ENCODE data around the gene PLEKHD1. TPM values are rescaled to one million over a fixed set of nuclear protein-coding genes. Genes with fewer than 3 reads are reported as not detected.

The PLEKHD1 gene
- total RNA-seq, 1 experiment from 2014 or later = not detected

DNA sequence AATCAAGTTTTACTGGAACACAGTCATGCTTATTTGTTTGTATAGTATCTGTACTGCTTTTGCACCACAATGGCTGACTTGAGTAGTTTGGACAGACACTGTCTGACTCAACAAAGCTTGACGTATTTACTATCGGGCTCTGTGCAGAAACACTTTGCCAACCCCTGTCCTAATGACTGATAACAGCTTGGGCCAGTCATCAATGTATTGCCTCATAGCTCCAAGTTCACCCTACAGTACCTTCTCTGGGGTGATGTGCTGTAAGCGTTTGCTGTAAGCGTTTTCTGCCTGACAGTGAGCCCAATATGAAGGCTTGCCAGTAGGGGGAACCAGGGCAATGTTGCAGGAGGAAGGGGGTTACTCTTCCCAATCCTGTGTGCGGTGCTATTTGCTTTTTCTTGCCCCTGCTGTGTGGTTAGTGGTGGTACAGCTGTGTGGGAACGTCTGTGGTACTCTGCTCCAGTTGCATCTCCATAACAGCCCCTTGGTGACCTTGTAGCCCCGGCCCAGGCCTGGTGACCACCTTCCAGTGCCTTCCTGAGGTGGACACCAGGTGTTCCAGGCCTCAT is 95.6 kb downstream of the PLEKHD1 start:
- peak; percentile 59 for DNase-seq
- no peaks in the 10 kb centered on the region for H3K27me3 ChIP-seq
- H3K36me3 ChIP-seq = no peaks in the 10 kb centered on the region
- no peaks in the 10 kb centered on the region for H3K9me3 ChIP-seq
- H3K4me3 ChIP-seq = no peak overlapping the region

Other genes with a start within 250 kb of the PLEKHD1 start
- 3.8 and 8.6 TPM in 2 replicates for gene GALNT16, start 224.6 kb upstream of the PLEKHD1 start, total RNA-seq (2014; rRNA removed; shearing (Covaris generic); ENCODE audit: low replicate concordance)
- 173 and 248 TPM in 2 replicates for gene ERH, start 86.4 kb upstream of the PLEKHD1 start, total RNA-seq (2014; rRNA removed; shearing (Covaris generic); ENCODE audit: low replicate concordance)
- 50.5 and 54.2 TPM in 2 replicates for gene SLC39A9, start 86.0 kb upstream of the PLEKHD1 start, total RNA-seq (2014; rRNA removed; shearing (Covaris generic); ENCODE audit: low replicate concordance)
- gene CCDC177, start 90.1 kb downstream of the PLEKHD1 start, total RNA-seq (2014; rRNA removed; shearing (Covaris generic); ENCODE audit: low replicate concordance) = not detected in 2 replicates
- 1.9 and 3.1 TPM in 2 replicates for gene SUSD6, start 126.9 kb downstream of the PLEKHD1 start, total RNA-seq (2014; rRNA removed; shearing (Covaris generic); ENCODE audit: low replicate concordance)